ENCODE data around the gene CABCOCO1.

The CABCOCO1 gene

DNA sequence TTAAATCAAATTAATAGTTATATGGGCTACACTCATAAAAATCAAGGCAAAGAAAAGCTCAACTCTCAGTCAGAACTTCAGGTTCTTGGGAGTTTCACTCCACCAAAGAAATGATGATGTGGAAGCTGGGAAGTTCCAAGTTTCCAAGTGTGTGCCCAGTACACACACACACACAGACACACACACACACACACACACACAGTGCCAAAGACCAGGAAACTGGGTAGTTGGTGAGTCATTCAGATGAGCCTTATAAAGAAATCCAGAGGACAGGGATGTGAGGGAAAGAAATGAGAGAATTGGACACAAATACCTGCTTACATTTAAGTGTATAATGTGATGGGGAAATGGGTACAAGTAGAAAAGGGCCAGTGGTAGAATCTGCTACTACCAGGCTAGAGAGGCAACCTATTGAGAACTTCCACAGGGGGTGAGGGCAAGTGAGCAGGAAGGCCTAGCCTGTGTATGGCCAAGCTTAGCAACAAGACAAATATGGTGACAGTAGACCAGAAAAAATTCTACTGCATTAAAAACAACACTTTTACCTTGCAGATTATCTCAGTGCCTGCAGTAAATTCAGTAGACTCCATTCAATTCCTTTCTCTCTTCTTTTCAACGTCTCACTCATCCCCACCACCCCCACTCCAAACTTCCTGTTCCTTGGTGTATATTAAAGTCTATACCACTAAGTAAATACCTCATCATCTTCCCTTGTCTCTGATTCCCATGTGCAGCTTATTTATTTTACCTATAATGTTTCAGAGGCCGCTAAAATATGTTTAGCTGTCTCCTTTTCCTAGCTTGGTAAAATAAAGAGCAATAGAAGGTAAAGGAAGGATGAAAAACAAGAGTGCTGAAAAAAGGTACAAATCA, 95.0 kb downstream of the CABCOCO1 start:
- DNase-seq (ENCODE audit: low spot score) = no peak

DNA sequence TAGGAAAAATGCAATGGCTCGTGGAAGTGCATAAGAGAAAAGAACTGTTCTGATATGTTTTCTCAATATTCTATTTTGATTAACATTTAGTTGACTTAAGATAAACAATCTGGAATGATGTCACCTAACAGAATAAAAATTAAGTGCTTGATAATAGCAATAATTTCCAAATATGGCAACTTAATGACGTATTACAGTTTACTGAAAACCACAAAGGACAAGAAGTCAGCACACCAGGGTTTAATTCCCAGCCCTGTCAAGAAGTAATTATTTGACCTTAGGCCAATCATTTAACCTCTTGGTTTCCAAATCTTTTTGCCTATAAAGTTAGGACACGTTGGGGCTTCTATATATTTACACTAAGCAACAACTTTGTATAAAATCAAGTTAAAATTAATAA, 95.7 kb downstream of the CABCOCO1 start:
- no peak for DNase-seq (ENCODE audit: low spot score)

- DNase-seq (ENCODE audit: low spot score) = no peak
Measured at GRCh38 chr10:61759751-61760150, 97.0 kb downstream of the CABCOCO1 start.

DNA sequence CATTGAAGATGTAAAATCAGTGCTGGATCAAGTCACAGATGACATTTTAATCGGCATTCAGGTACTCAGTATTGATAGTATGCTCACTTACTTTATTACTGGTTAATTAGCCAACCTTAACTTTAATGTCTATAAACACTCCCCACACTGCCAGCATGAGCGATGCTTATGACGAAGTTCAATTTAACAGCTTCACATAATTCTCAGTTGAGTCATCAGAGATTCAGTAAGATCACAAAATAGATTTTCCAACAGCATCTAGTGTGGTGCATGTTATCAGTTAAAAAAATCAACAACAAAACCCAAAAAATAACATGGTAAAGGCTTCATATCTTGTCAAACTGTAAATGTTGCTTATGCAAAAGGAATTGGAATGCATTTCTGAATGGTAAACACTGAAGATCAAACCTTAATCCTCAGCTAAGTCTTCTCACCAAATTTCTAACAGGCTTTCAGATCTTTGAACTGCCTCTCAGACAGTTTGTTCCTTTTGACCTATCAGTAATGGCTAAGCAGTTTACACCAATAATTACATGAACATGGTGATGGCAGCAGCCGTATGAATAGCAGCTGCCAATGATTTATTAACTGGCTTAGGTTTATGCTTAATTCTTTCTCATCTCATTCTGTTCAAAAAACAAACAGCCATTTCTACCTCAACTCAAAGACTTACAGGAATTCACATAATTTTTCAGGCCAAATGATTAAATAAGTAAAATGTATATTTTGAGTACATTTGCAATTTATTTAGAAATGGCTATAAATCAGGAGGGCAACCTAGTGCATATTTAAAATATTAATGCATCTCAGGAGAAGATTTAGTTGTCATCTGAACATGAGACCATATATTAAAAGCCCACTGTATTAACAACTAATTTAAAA, 98.5 kb downstream of the CABCOCO1 start:
- peak; percentile 54 for DNase-seq (ENCODE audit: low spot score)

DNA sequence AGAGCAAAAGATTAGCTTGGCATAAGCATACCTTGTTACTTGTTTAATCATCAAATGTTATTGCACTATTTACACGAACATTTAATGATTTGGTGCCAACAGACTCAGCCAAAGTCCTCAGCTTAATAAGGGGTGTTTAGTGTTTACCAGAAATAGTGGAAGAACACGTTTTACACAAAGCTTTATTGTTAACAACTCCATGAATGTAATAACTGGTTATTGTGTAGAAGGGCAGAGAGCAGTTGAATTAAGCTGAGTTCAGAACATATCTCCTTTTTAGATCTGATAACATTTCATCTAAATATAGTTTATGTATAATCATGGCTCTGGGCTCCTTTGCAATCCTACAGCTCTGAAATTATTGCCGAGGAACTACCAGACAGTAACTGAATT, 99.1 kb downstream of the CABCOCO1 start:
- DNase-seq (ENCODE audit: low spot score) = peak; percentile 38

DNA sequence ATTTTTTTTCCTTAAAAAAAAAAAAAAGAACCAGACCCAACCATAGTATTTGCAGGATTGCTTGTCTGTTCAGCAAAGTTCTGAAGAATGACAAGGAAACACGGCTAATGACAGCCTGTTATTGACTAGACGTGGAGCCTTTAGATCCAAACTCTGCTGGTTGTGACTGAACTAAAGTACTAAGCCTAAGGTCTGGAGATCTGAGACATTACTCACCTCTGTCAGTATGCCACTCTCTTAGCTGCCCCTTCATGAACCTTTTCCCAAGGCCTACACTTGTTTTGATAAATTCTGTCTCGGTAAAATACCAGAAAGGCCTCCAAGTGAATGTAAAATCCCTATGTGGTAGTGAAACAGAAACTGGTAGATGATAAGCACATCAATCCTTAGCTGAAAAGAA, 101.0 kb downstream of the CABCOCO1 start:
- DNase-seq (ENCODE audit: low spot score) = no peak

- no peak for DNase-seq (ENCODE audit: low spot score)
Measured at GRCh38 chr10:61764486-61764885, 101.8 kb downstream of the CABCOCO1 start.

GRCh38 chr10:61765176-61766087, 102.7 kb downstream of the CABCOCO1 start:
- no peak for DNase-seq (ENCODE audit: low spot score)

- DNase-seq (ENCODE audit: low spot score) = no peak
Measured at GRCh38 chr10:61766927-61767326, 104.2 kb downstream of the CABCOCO1 start.

DNA sequence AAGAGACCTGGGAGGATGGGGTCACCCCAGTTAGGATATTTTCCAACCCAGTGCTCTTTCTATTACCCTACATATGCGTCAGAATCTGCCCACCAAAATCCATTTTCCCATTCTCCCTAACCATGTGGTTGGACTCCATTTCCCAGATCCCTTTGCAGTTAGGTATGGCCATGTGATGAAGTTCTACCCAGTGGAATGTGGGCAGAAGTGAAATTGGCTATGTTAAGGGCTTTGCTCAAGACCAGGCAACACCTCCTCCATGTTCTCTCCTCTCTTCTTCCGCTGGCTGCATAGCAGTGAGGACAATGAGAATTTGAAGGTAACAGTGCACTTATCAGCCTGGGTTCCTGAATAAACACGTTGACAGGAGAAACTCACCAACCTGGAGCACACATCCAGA, 111.3 kb downstream of the CABCOCO1 start:
- DNase-seq (ENCODE audit: low spot score) = no peak

- no peak for DNase-seq (ENCODE audit: low spot score)
Measured at GRCh38 chr10:61775111-61775510, 112.4 kb downstream of the CABCOCO1 start.

- no peak for DNase-seq (ENCODE audit: low spot score)
Measured at GRCh38 chr10:61776615-61777266, 114.0 kb downstream of the CABCOCO1 start.

- no peak for DNase-seq (ENCODE audit: low spot score)
Measured at GRCh38 chr10:61778137-61778536, 115.4 kb downstream of the CABCOCO1 start.

DNA sequence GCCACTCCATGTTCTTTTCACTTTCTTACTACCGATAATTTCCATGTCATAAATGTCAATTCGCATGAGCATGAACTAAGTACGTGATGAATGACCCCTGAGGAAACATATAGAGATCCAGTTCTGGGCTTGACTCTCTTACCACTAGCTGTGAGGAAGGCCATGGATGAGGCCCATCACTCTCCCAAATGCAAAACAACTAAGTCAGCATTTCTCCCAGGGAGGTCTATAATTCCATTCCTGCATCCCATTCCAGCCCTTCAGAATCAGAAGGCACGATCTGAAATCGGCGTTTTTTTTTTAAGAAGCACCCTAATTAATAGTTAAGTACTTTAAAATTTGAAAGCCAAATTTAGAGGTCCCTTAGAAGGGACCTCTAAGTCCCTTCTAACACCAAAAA, 116.5 kb downstream of the CABCOCO1 start:
- DNase-seq (ENCODE audit: low spot score) = no peak

GRCh38 chr10:61779950-61780659, 117.4 kb downstream of the CABCOCO1 start:
- peak; percentile 40 for DNase-seq (ENCODE audit: low spot score)

DNA sequence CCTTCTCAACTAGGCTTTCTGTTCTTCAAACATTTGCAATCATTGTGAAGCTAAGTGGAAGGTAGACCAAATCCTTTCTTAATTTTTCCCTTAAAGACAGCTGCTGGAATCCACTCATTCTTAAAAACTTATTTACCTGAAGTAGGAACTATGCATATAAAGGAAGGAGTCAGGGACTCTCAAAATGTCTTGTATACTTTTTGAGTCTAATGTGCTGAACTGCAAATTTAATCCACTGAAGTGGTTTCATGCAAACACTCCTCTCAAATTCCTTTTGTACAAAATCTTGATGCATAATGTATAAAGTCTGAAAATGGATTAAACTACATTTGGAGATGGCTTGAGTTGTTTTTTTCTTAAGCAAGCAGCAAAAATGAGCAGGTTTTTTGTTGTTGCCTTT, 118.0 kb downstream of the CABCOCO1 start:
- DNase-seq (ENCODE audit: low spot score) = no peak

DNA sequence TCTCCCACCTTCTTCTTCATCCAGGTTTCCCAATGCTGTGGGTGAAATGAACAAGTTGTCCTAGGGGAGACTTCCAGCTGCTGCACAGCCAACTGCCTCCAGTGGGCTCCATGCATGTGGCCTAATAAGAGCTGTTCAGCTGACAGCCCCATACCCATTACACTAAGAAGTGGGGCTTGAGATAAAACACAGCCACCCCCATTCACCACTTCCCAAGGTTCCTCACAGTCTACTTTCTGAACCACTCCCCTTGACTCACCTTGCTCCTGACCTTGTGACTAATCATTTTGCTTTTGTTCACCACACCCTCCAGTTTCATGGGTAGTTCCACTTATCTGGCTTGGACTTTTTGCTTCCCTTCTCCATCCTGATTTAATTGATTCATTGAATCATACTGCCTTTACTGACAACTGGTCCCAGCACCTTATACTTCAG, 119.3 kb downstream of the CABCOCO1 start:
- peak; percentile 25 for DNase-seq (ENCODE audit: low spot score)

- peak; percentile 15 for DNase-seq (ENCODE audit: low spot score)
Measured at GRCh38 chr10:61784354-61785133, 121.8 kb downstream of the CABCOCO1 start.

GRCh38 chr10:61785473-61786105, 122.9 kb downstream of the CABCOCO1 start:
- no peak for DNase-seq (ENCODE audit: low spot score)

Data from cerebellar cortex (tissue), 1 donor.